Measurements from ENCODE around the gene CCSER1.

CCSER1 gene

DNA sequence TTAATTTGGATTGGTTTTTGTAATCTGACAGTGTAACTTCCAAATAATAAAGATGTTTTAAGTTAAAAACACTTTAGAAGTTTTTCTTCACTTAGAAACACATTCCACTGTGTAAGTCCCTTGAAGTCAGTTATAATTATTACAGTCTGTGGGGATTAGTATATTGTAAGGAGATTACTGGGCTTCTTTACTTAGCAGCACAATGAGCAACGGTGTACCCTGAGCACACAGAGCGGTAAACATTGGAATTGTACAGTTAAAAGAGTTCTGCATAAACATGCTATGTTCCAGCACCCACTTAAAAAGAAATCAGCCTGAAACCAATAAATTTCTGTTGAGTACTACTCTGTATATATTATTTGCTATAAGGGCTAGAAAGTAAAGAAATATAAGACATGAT is 44.3 kb downstream of the CCSER1 start:
- Histone ChIP-seq H3K4me3 (ENCODE audit: low read length) (no peak overlapping the region), H3K27ac (ENCODE audit: low read length) (no peak overlapping the region), H3K27me3 (ENCODE audit: insufficient read depth, low read length) (no peaks in the 10 kb centered on the region), H3K9ac (ENCODE audit: low read depth, low read length) (no peak overlapping the region), H3K9me3 (ENCODE audit: insufficient read depth, low read depth, low read length) (no peaks in the 10 kb centered on the region), H3K4me1 (ENCODE audit: insufficient read depth, low read length) (no peaks in the 10 kb centered on the region), H3K36me3 (ENCODE audit: insufficient read depth, low read depth, low read length) (no peaks in the 10 kb centered on the region)

DNA sequence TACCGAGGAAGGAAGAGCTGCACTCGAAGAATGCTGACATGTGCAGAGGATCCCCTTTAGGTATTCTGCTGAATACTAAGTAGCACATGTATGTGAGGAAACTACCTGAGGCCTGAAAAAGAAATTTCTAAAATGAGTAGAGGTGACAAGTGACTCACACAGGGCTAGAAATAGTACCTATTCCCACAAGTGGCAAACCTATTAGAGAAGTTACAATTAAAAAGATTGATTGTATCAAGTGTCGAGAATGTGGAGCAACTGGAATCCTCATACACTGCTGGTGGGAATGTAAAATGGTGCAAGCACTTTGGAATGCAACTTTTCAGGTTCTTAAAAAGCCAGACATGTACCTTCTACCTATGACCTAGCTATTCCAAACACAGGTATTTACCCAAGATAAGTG is 47.4 kb downstream of the CCSER1 start:
- Histone ChIP-seq H3K4me1 (ENCODE audit: insufficient read depth, low read length) (no peaks in the 10 kb centered on the region), H3K9ac (ENCODE audit: low read depth, low read length) (no peak overlapping the region), H3K27me3 (ENCODE audit: insufficient read depth, low read length) (no peaks in the 10 kb centered on the region), H3K27ac (ENCODE audit: low read length) (no peak overlapping the region), H3K36me3 (ENCODE audit: insufficient read depth, low read depth, low read length) (no peaks in the 10 kb centered on the region), H3K4me3 (ENCODE audit: low read length) (no peak overlapping the region), H3K9me3 (ENCODE audit: insufficient read depth, low read depth, low read length) (no peaks in the 10 kb centered on the region)

GRCh38 chr4:90181644-90182043 is 54.5 kb downstream of the CCSER1 start:
- H3K4me3 ChIP-seq (ENCODE audit: low read length) = no peak overlapping the region
- H3K27ac ChIP-seq (ENCODE audit: low read length) = no peak overlapping the region
- peaks cover 4% of the 10 kb centered on the region; the same call in 1 of the 2 replicates for H3K4me1 ChIP-seq (ENCODE audit: insufficient read depth, low read length)
- H3K36me3 ChIP-seq (ENCODE audit: insufficient read depth, low read depth, low read length) = no peaks in the 10 kb centered on the region
- no peaks in the 10 kb centered on the region for H3K27me3 ChIP-seq (ENCODE audit: insufficient read depth, low read length)
- H3K9ac ChIP-seq (ENCODE audit: low read depth, low read length) = no peak overlapping the region
- H3K9me3 ChIP-seq (ENCODE audit: insufficient read depth, low read depth, low read length) = no peaks in the 10 kb centered on the region

DNA sequence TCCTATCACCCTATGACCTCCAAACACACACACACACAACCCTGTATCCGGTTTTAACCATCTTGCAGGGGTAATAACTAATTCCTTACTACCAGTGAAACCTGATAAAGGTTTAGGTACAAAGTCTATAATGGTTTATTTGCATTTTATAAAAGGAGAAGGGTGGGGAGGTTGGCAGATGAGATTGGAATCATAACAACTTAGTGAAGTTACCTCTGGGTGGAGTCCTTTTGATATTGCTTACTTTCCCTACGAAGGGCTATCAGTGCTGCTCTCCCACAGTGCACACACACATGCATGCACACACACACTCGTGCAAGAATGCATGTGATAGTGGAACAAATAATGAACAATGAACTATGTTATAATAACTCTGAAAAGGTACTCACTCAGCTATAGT is 56.1 kb downstream of the CCSER1 start:
- Histone ChIP-seq H3K4me1 (ENCODE audit: insufficient read depth, low read length) (peaks cover 14% of the 10 kb centered on the region), H3K27ac (ENCODE audit: low read length) (no peak overlapping the region), H3K4me3 (ENCODE audit: low read length) (no peak overlapping the region), H3K36me3 (ENCODE audit: insufficient read depth, low read depth, low read length) (no peaks in the 10 kb centered on the region), H3K9ac (ENCODE audit: low read depth, low read length) (no peak overlapping the region), H3K9me3 (ENCODE audit: insufficient read depth, low read depth, low read length) (no peaks in the 10 kb centered on the region), H3K27me3 (ENCODE audit: insufficient read depth, low read length) (no peaks in the 10 kb centered on the region)

- Histone ChIP-seq H3K9ac (ENCODE audit: low read depth, low read length) (no peak overlapping the region), H3K4me3 (ENCODE audit: low read length) (no peak overlapping the region), H3K9me3 (ENCODE audit: insufficient read depth, low read depth, low read length) (no peaks in the 10 kb centered on the region), H3K36me3 (ENCODE audit: insufficient read depth, low read depth, low read length) (no peaks in the 10 kb centered on the region), H3K27me3 (ENCODE audit: insufficient read depth, low read length) (no peaks in the 10 kb centered on the region), H3K27ac (ENCODE audit: low read length) (no peak overlapping the region), H3K4me1 (ENCODE audit: insufficient read depth, low read length) (peaks cover 14% of the 10 kb centered on the region)
These were observed 57.4 kb downstream of the CCSER1 start for GRCh38 chr4:90184560-90184959.

GRCh38 chr4:90185416-90185815 is 58.2 kb downstream of the CCSER1 start:
- Histone ChIP-seq H3K4me1 (ENCODE audit: insufficient read depth, low read length) (peaks cover 14% of the 10 kb centered on the region), H3K27me3 (ENCODE audit: insufficient read depth, low read length) (no peaks in the 10 kb centered on the region), H3K36me3 (ENCODE audit: insufficient read depth, low read depth, low read length) (no peaks in the 10 kb centered on the region), H3K27ac (ENCODE audit: low read length) (no peak overlapping the region), H3K9me3 (ENCODE audit: insufficient read depth, low read depth, low read length) (no peaks in the 10 kb centered on the region), H3K4me3 (ENCODE audit: low read length) (no peak overlapping the region), H3K9ac (ENCODE audit: low read depth, low read length) (no peak overlapping the region)

DNA sequence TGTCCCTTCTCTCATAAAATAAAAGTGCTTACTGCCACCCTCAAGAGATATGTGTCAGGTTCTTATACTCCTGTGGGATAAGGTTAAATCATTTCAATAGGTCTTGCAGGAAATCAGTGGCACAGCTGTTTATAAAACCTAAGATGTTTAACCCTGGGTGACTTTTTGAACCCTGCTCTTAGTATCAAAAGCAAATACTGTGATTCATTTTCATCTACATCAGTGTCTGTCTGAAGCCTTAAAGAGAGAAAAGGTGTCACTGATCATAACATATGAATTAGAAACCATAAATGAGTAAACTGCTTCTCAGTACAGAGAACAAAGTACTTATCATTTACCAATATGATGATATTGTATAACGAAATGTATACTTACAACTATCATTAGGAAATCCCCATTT is 59.0 kb downstream of the CCSER1 start:
- Histone ChIP-seq H3K4me1 (ENCODE audit: insufficient read depth, low read length) (peaks cover 14% of the 10 kb centered on the region), H3K9me3 (ENCODE audit: insufficient read depth, low read depth, low read length) (no peaks in the 10 kb centered on the region), H3K27me3 (ENCODE audit: insufficient read depth, low read length) (no peaks in the 10 kb centered on the region), H3K36me3 (ENCODE audit: insufficient read depth, low read depth, low read length) (no peaks in the 10 kb centered on the region), H3K9ac (ENCODE audit: low read depth, low read length) (no peak overlapping the region), H3K4me3 (ENCODE audit: low read length) (no peak overlapping the region), H3K27ac (ENCODE audit: low read length) (no peak overlapping the region)

DNA sequence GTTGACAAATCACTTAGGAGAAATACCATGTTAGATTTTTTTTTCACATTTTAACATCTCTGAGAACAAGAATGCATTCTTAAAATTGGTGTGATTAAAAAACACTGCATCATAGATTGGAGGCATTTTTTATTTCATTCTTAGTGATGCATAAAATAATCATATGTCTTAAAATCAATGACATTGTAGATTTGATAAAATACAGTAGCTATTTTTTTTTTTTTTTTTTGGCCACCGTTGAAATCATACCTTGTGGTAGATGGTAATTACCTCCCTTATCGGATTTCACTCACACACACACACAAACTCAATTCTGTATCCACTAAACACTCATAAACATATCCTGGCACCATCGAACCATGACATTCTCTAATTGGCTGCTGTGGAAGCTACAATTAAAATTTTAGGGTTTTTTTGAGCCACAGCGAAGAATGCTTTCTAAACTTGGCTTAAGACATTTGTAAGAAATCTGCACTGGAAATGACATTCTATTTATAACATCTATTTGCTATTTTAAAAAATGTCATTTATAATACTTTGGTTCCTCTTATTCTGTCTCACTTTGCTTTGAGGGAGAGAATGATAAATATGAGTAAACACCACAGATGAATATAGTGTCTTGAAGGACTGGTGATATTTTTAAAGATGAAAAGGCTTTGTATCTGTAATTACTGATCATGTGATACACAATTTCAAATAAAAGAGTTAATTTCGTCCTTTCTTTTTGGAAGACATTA is 60.1 kb downstream of the CCSER1 start:
- H3K9me3 ChIP-seq (ENCODE audit: insufficient read depth, low read depth, low read length) = no peaks in the 10 kb centered on the region
- H3K36me3 ChIP-seq (ENCODE audit: insufficient read depth, low read depth, low read length) = no peaks in the 10 kb centered on the region
- H3K27me3 ChIP-seq (ENCODE audit: insufficient read depth, low read length) = no peaks in the 10 kb centered on the region

GRCh38 chr4:90189178-90189577 is 62.0 kb downstream of the CCSER1 start:
- no peak overlapping the region for H3K4me3 ChIP-seq (ENCODE audit: low read length)
- H3K9me3 ChIP-seq (ENCODE audit: insufficient read depth, low read depth, low read length) = no peaks in the 10 kb centered on the region
- no peak overlapping the region for H3K27ac ChIP-seq (ENCODE audit: low read length)
- H3K36me3 ChIP-seq (ENCODE audit: insufficient read depth, low read depth, low read length) = no peaks in the 10 kb centered on the region
- peaks cover 14% of the 10 kb centered on the region for H3K4me1 ChIP-seq (ENCODE audit: insufficient read depth, low read length)
- no peak overlapping the region for H3K9ac ChIP-seq (ENCODE audit: low read depth, low read length)
- H3K27me3 ChIP-seq (ENCODE audit: insufficient read depth, low read length) = no peaks in the 10 kb centered on the region

More for the DNA sequence above, 60.1 kb downstream of the CCSER1 start:
- H3K9ac ChIP-seq (ENCODE audit: low read depth, low read length) = no peak overlapping the region
- H3K4me3 ChIP-seq (ENCODE audit: low read length) = no peak overlapping the region
- no peak overlapping the region for H3K27ac ChIP-seq (ENCODE audit: low read length)
- H3K4me1 ChIP-seq (ENCODE audit: insufficient read depth, low read length) = peaks cover 14% of the 10 kb centered on the region

DNA sequence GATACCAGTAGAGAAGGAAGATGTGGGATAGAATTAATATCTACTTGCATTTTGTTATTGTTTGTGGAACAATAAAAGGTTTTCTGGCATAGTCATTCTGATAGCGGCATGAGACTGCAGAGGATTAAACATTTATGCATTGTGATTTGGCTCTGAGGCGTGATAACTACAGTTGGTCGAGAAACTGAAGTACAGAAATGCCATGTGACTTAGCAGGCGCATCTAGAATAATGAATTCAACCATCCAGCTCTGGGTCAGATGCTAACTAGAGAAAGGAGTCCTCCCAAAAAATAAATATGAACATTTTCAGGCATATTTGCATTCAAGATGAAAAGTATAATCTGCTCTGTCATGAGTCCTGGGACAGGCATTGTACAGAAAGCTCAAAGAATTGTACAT is 62.8 kb downstream of the CCSER1 start:
- Histone ChIP-seq H3K9me3 (ENCODE audit: insufficient read depth, low read depth, low read length) (no peaks in the 10 kb centered on the region), H3K4me3 (ENCODE audit: low read length) (no peak overlapping the region), H3K27me3 (ENCODE audit: insufficient read depth, low read length) (no peaks in the 10 kb centered on the region), H3K27ac (ENCODE audit: low read length) (no peak overlapping the region), H3K9ac (ENCODE audit: low read depth, low read length) (no peak overlapping the region), H3K4me1 (ENCODE audit: insufficient read depth, low read length) (peaks cover 12% of the 10 kb centered on the region; the same call in 1 of the 2 replicates), H3K36me3 (ENCODE audit: insufficient read depth, low read depth, low read length) (no peaks in the 10 kb centered on the region)

- Histone ChIP-seq H3K27me3 (ENCODE audit: insufficient read depth, low read length) (no peaks in the 10 kb centered on the region), H3K9me3 (ENCODE audit: insufficient read depth, low read depth, low read length) (no peaks in the 10 kb centered on the region), H3K9ac (ENCODE audit: low read depth, low read length) (no peak overlapping the region), H3K36me3 (ENCODE audit: insufficient read depth, low read depth, low read length) (no peaks in the 10 kb centered on the region), H3K4me1 (ENCODE audit: insufficient read depth, low read length) (peaks cover 12% of the 10 kb centered on the region; the same call in 1 of the 2 replicates), H3K4me3 (ENCODE audit: low read length) (no peak overlapping the region), H3K27ac (ENCODE audit: low read length) (no peak overlapping the region)
These were observed 63.3 kb downstream of the CCSER1 start for GRCh38 chr4:90190525-90190924.

GRCh38 chr4:90198086-90198847 is 71.1 kb downstream of the CCSER1 start:
- peak overlapping the region; percentile 45 for H3K27ac ChIP-seq (ENCODE audit: low read length)
- peaks cover 18% of the 10 kb centered on the region; the same call in 1 of the 2 replicates for H3K4me1 ChIP-seq (ENCODE audit: insufficient read depth, low read length)
- H3K36me3 ChIP-seq (ENCODE audit: insufficient read depth, low read depth, low read length) = no peaks in the 10 kb centered on the region
- H3K4me3 ChIP-seq (ENCODE audit: low read length) = peak overlapping the region; percentile 53
- H3K27me3 ChIP-seq (ENCODE audit: insufficient read depth, low read length) = no peaks in the 10 kb centered on the region
- H3K9ac ChIP-seq (ENCODE audit: low read depth, low read length) = peak overlapping the region; percentile 56; the same call in 1 of the 2 replicates
- H3K9me3 ChIP-seq (ENCODE audit: insufficient read depth, low read depth, low read length) = no peaks in the 10 kb centered on the region

Data from iPS-20b (cell line).